NK-92 treated with Interleukin-12 subunit alpha and Interleukin-12 subunit beta, amount 100 ng/mL, for 24 hours (cell line): ENCODE results near the gene PARS2.

ENCODE experiments used
- DNase-seq: peaks from one replicate; lab custom pipeline; 2025; lab: John Stamatoyannopoulos, UW

PARS2 gene

GRCh38 chr1:54736685-54737084 is 27.6 kb downstream of the PARS2 start:
- no peak for DNase-seq

GRCh38 chr1:54728027-54728426 is 36.3 kb downstream of the PARS2 start:
- DNase-seq, result no peak

GRCh38 chr1:54724771-54725170 is 39.6 kb downstream of the PARS2 start:
- no peak for DNase-seq

GRCh38 chr1:54723985-54724384 is 40.3 kb downstream of the PARS2 start:
- no peak for DNase-seq

GRCh38 chr1:54721719-54722118 is 42.6 kb downstream of the PARS2 start:
- DNase-seq, result no peak

DNA sequence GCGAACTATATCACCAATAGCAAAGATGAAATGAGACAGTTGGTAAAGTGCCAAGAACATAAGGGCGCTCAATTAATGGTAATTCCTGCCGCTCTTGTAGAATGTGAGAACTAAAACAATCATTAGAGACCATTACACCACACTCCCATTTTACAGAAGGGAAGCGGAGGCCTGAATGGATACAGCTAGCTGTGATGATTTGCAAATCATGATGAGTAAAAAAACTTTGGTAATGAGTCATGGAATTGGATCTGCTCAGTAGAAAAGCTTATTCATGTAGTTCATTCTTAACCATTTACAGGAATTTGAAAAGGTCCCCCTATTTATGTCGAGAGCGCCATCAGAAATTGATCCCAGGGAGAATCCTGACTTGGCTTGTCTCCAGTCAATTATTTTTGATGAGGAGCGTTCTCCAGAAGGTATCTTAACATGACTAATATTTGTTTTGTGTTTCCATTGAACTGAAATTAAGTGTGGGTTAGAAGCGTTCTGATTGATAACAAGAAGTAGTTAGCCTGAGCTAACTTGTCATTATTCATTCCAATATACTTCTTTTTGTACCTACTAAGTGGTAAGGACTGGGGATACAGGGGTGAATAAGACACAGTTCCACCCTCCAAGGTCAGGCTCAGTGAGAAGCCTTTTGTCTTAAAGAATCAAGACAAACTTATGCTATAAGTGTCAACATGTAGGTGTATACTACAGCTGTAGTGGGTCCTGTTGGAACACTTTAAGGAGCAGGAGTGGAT is 47.9 kb downstream of the PARS2 start:
- DNase-seq, result no peak

DNA sequence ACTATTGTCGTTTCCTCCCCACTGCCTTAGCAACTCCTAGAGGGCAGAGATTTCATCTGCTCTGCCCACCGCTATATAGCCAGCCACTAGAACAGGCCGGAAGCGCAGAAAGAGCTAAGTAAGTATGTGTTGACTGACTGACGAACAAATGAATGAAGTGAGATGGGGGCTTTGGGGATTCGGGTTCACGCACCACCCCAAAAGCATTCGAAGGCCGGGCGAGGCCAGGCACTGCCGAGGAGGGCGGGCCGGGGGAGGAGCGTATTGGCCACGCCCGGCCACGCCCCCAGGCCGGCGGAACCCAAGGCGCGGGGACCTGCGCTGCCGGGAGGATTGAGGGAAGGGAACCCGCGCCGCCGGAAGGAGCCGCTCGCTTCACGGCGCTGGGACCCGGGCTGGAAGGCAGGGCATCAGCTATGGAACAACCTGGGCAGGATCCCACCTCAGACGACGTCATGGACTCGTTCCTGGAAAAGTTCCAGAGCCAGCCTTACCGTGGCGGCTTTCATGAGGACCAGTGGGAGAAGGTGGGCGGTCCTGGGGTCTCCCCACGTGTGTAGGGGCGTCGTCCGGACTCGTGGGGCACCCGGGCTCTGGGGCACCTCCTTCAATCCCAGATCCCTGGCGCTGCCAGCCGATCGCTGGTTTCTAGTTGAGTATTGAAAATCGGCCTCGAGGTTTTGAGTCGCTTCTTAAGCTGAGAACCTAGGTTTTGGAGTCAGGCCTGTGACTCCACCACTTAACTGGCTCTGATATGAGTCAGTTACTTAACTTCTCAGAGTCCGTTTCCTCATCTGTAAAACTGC is 48.6 kb downstream of the PARS2 start, which contains the start of gene TTC4:
TSS of gene TTC4 (plus strand) at position 369 of the 806 bp plus-strand sequence. CDS start at position 417, 48 bp downstream.
- peak; percentile 56 for DNase-seq

- DNase-seq, result no peak
Measured at GRCh38 chr1:54714881-54715492, 49.3 kb downstream of the PARS2 start.

GRCh38 chr1:54711536-54711935 is 52.8 kb downstream of the PARS2 start:
- DNase-seq, result no peak

DNA sequence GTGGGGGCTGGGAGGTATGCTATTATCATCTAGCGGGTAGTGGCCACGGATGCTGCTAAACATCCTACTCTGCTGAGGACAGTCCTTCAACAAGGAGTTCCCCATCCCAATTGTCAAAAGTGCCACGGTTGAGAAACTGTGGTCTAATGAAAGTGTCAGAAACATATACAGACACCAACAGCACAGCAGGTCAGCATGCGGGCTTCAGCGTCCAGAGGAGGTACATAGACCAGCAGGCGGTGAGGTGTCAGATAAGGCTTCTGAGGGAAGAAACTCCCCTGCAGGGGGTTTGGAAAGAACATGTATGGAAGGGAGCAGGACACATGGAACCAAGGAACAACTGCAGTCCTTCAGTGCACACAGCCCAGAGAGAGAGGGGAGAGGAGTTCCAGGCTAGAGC is 53.5 kb downstream of the PARS2 start:
- no peak for DNase-seq

DNA sequence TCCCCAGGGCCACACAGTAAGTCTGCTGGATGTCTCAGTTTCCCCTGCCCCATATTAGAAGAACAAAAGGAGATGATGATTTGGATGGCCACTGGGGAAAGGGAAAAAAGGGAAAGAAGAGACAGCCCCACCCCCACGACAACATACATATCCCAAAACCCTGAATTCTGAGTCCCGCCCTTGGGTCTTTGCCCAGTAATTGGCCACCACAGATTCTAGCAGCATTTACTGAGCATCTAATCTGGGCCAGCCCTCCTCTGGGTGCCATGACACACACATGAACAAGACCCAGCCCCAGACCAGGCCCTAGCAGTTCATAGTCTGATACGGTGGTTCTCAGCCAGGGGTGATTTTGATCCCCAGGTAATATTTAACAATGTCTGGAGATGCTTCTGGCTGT is 53.9 kb downstream of the PARS2 start:
- DNase-seq, result no peak

DNA sequence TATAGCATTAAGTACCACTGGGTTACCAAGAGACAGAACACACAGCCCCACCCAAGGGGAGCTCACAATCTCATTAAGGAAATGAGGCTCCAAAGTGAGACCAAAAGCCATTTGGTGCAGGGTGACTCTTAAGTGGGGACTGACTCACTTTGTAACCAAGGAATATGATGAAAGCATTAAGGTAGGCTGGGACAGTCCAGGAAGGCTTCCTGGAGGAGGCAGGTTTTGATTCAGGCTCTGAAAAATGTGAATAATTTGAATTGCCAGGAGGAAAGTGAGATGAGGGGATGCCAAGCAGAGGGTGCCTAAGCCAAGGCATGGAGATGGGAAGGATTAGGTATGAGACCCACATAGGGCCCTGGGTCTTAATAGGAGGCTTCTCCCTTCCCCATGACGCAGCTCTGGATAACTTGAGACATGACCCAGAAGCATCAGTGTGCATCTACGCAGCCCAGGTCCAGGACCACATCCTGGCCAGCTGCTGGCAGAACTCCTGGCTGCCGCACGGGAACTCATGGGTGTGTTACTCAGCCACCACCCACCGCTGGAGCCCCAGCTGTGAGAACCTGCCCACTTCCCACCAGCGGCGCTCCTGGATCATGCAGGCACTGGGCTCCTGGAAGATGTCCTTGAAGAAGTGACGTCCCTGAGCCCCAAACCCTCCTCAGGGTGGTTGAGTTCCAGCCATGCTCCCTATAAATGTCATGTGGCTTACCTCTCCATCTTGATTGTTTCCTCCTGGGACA is 54.6 kb downstream of the PARS2 start:
- no peak for DNase-seq

DNA sequence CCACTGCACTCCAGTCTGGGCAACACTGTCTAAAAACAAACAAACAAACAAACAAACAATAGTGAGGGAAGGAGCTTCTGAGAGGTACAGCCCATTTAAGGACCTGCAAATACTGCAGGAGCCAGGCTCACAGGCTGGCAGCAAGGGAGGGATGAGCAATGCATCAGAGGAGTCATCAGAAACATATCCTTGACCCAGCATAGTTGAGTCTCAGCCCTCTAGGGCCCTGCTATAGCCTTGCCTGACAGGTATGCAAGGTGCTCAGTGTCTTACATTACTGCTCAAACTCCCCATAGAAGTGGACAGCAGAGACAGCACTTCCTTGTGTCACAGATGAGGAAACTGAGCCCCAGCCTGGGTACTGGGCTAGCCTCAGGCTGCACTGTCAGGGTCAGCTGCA is 55.9 kb downstream of the PARS2 start:
- DNase-seq, result no peak
